Neural cell (in vitro differentiated cells): ENCODE measurements around the gene WDR75.
"Not testable (repeated sequence)": the region's sequence is repeated elsewhere in the genome, so short reads cannot be mapped to it uniquely, and the experiment has no call there.

Experiments used
- POLR2AphosphoS5 ChIP-seq: IDR thresholded peaks from 2 replicates; pipeline ENCODE4 v1.6.1; 2012
- TF ChIP-seq, protein P1 (sequence below): fragments of 450-650 bp; IDR thresholded peaks from 2 replicates; pipeline ENCODE4 v1.5.1; 2014; ENCODE audit warnings: antibody characterized with exemption, mild to moderate bottlenecking, moderate library complexity; ENCODE audit not compliant: poor library complexity, severe bottlenecking

DNA sequence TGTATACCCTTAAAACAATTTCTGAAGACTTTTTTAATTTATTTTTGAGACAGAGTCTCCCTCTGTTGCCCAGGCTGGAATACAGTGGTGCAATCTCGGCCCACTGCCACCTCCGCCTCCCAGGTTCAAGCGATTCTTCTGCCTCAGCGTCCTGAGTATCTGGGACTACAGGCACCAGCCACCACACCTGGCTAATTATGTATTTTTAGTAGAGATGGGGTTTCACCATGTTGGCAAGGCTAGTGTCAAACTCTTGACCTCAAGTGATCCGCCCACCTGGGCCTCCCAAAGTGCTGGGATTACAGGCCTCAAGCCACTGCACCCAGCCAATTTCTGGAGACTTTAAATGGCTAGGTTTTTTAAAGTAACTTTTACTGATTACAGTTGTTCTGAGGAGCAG is 37.0 kb downstream of the WDR75 start:
- TF ChIP-seq, protein P1, sequence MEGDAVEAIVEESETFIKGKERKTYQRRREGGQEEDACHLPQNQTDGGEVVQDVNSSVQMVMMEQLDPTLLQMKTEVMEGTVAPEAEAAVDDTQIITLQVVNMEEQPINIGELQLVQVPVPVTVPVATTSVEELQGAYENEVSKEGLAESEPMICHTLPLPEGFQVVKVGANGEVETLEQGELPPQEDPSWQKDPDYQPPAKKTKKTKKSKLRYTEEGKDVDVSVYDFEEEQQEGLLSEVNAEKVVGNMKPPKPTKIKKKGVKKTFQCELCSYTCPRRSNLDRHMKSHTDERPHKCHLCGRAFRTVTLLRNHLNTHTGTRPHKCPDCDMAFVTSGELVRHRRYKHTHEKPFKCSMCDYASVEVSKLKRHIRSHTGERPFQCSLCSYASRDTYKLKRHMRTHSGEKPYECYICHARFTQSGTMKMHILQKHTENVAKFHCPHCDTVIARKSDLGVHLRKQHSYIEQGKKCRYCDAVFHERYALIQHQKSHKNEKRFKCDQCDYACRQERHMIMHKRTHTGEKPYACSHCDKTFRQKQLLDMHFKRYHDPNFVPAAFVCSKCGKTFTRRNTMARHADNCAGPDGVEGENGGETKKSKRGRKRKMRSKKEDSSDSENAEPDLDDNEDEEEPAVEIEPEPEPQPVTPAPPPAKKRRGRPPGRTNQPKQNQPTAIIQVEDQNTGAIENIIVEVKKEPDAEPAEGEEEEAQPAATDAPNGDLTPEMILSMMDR = not testable (repeated sequence)
- not testable (repeated sequence) for TF ChIP-seq POLR2AphosphoS5
